Cardiac fibroblast (primary cell): ENCODE results near the gene LRP1B.
A peak's percentile ranks its signal among the peaks of the same experiment; 100 is the strongest.

Experiments used
- DNase-seq, 2 donors: peaks; one replicate each; pipeline versions ENCODE4 v3.0.0 to v3.0.0-alpha.2; 2010; ENCODE audit warnings: low read depth in 2 of 2
- H3K4me3 ChIP-seq, 2 donors: replicated peaks in 1 of 2; 1 replicate in 1 of 2; 2 replicates in 1 of 2; pipeline ENCODE4 v1.5.1; 2011; ENCODE audit warnings: low read depth in 2 of 2, low read length in 2 of 2, mild to moderate bottlenecking in 2 of 2, moderate library complexity in 1 of 2
- TF ChIP-seq, protein P1 (sequence below): IDR thresholded peaks from one replicate; pipeline ENCODE4 v1.5.1; 2011; ENCODE audit warnings: low read depth, mild to moderate bottlenecking, low read length, inconsistent platforms

LRP1B gene

DNA sequence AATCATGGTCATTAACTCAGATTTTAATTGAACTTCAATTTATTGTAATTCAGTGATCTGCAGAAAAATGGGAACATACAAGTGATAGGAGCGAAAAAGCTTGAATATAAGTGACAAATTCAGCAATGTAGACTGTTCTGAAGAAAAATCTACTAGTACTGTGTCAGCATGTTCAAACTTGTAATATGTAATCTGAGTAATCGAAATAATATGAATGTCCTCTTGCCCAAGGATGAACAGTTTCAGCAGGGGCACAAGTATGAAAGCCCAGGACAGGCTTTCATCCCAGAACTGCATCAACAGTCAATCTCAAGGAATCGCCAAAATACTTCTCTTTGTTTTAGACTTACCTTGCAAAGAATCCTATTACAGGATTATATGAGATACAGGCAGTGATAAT lies 1110.5 kb downstream of the LRP1B start:
- TF ChIP-seq, protein P1, sequence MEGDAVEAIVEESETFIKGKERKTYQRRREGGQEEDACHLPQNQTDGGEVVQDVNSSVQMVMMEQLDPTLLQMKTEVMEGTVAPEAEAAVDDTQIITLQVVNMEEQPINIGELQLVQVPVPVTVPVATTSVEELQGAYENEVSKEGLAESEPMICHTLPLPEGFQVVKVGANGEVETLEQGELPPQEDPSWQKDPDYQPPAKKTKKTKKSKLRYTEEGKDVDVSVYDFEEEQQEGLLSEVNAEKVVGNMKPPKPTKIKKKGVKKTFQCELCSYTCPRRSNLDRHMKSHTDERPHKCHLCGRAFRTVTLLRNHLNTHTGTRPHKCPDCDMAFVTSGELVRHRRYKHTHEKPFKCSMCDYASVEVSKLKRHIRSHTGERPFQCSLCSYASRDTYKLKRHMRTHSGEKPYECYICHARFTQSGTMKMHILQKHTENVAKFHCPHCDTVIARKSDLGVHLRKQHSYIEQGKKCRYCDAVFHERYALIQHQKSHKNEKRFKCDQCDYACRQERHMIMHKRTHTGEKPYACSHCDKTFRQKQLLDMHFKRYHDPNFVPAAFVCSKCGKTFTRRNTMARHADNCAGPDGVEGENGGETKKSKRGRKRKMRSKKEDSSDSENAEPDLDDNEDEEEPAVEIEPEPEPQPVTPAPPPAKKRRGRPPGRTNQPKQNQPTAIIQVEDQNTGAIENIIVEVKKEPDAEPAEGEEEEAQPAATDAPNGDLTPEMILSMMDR: no peak
- no peak overlapping the region for H3K4me3 ChIP-seq
- peak in 1 of 2 donors; percentile 13 for DNase-seq

DNA sequence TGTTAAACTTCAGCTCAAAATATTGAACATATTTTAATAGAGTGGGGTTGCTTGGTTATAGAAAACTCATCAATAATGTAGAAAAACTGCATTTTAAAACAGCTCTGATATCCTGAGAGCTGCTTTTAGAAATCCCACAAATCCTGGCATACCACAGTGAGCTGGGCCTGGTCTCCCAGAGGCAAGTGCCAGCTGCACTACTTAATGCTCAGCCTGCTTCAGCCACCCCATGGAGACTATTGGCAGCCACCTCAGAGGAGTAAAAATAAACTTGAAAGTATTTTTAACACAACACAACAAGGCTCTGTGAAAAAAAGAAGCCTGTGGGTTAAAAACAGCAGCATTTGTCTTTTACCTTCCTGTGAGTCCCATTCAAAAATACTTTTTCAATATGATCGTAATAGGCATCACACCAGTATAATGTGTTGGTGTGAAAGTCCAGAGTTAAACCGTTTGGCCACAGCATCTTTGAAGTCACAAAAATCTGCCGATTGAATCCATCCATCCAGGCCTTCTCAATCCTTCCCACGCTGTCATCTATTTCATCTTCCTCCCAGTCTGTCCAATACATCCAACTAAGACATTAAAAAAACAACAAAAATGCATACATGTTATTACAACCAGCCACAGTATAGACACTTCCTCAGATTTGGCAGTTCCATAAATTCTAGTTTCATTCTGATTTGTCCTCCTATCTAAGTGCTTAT lies 1115.3 kb downstream of the LRP1B start:
- no peak overlapping the region for H3K4me3 ChIP-seq
- TF ChIP-seq, protein P1: no peak
- peak in 1 of 2 donors; percentile 11 for DNase-seq

DNA sequence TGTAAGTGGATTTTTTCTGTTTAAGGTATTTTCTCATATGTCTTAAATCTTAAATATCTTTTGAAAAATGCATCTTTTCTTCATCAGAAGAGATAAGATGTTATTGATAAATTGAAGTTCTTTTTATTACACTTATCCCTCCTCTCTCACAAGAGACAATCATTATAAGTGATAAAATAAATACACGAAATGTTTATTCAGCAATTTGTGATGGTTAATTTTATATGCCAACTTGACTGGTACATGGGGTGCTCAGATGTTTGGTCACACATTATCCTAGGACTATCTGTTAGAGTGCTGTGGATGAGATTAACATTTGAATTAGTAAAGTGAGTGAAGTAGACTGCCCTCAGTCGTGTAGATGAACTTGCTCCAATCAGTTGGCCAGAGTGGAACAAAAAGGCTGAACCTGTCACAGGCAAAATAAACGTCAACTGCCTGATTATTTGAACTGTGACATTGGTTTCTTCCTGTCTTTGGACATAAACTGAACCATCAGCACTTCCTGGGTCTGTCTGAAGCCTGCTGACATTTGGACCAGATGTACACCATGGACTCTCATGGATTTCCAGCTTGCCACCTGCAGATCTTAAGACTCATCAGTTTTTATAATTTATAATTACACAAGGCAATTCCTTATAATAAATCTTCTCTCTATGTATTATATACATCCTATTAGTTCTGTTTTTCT lies 1126.7 kb downstream of the LRP1B start:
- no peak for DNase-seq
- TF ChIP-seq, protein P1: no peak
- no peak overlapping the region for H3K4me3 ChIP-seq

DNA sequence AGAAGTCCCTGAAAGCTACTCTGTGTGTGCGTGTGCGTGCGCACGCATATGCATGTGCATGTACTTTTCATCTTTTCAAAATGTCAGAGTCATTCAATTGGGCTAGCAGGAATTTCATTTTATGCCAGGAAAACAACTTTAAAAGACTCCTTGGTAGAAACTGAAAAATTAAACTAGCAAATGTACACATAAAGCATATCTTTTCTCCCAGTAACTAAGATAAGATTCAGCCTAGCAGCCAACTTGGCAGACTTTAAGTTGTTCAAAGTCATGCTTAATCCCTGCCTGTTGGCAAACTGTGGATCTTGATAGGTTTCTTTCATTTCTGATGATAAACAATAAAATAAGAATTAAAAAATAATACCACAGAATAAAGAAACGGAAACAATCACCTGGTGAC lies 1129.1 kb downstream of the LRP1B start:
- TF ChIP-seq, protein P1: no peak
- H3K4me3 ChIP-seq: no peak overlapping the region
- DNase-seq: peak in 1 of 2 donors; percentile 19

DNA sequence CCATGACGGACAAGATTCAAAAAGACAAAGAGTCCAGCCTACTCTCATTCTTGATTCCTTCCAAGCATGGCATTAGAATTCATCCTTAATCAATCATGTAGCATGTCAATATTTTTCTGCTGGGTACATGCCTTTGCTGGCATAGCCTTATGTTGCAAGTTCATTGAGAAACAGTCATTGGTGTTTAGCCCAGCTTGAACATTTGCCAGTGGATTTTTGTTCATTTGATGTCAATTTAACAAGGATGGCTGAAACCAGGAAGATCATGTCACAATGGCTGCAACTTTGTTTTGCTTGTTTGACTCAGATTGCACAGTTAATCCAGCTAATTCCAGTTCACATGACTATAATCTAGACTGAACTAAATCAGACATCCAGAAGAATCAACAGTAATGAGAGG lies 1132.2 kb downstream of the LRP1B start:
- TF ChIP-seq, protein P1: no peak
- no peak overlapping the region for H3K4me3 ChIP-seq
- peak; percentile 22 to 44 for DNase-seq

DNA sequence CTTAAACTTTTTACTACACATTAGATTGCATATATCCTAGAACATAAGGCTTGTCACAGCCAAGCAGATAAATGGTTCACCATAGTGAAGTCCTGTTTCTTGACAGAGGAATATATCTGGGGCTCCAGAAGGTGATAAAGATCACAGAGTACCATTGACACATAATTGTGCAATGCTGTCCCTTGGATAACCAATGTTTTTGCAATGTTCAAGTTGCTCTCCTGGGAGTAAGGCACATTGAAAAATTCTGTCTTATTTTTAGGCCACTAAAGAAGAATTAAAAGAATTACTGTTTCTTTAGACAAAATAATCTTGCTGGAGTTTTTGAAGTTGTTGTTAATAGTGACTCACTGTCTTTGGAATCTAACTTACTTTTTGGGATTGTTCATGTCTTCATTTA lies 1132.8 kb downstream of the LRP1B start:
- DNase-seq: no peak
- no peak overlapping the region for H3K4me3 ChIP-seq

More for the DNA sequence above, 1132.8 kb downstream of the LRP1B start:
- TF ChIP-seq, protein P1: no peak
